Activated T-helper 2 cell treated with anti-CD3 and anti-CD28 coated beads, Interferon-gamma antibody, Interleukin-2, Interleukin-4, amounts not matched to agents 10 μg/mL and 5 μg/mL and 100 μg/mL, durations not matched to agents 14 hours and 24 hours and 36 hours (primary cell): ENCODE data around the gene PER2. TPM values are rescaled to one million over a fixed set of nuclear protein-coding genes. Genes with fewer than 3 reads are reported as not detected.

ENCODE experiments used
- DNase-seq: peaks from one replicate; pipeline ENCODE4 v3.0.0; 2021; ENCODE audit warnings: low spot score
- H3K27ac Mint-ChIP-seq: one replicate; pipeline ENCODE4 v1.8.0; 2021; ENCODE audit warnings: mixed read lengths
- H3K27me3 Mint-ChIP-seq: one replicate; pipeline ENCODE4 v1.8.0; 2021; ENCODE audit warnings: low read depth, mixed read lengths
- H3K36me3 Mint-ChIP-seq: one replicate; pipeline ENCODE4 v1.8.0; 2021; ENCODE audit warnings: low read depth, mixed read lengths
- H3K4me1 Mint-ChIP-seq: one replicate; pipeline ENCODE4 v1.8.0; 2021; ENCODE audit warnings: low read depth, mixed read lengths
- H3K4me3 Mint-ChIP-seq: one replicate; pipeline ENCODE4 v1.8.0; 2021; ENCODE audit warnings: low read depth, mild to moderate bottlenecking, moderate library complexity, mixed read lengths
- H3K9me3 Mint-ChIP-seq: one replicate; pipeline ENCODE4 v1.8.0; 2021; ENCODE audit warnings: mixed read lengths
- intact Hi-C: fragments of 100-400 bp; cut with micrococcal nuclease; formaldehyde crosslinking; loops from one replicate; pipeline ENCODE4 v1.15.1; 2023
- total RNA-seq: library from RNA; stranded (reverse); gene quantifications from 2 replicates; pipeline ENCODE4 v1.2.3, GENCODE V29; 2022

The PER2 gene
- total RNA-seq, 1 donor from 2014 or later: 19.1 TPM

GRCh38 chr2:238203094-238203972 is 85.1 kb downstream of the PER2 start, which contains the start of gene ILKAP:
Gene ILKAP, minus strand, starts transcription at chr2:238203695. Its CDS starts 142 bp downstream, at chr2:238203553.
- DNase-seq: peak; percentile 85
- peaks cover 12% of the 10 kb centered on the region for H3K36me3 Mint-ChIP-seq
- peak within 1 kb of the TSS; percentile 81 for H3K27ac Mint-ChIP-seq
- H3K9me3 Mint-ChIP-seq: no peaks in the 10 kb centered on the region
- H3K4me1 Mint-ChIP-seq: peaks cover 26% of the 10 kb centered on the region
- H3K4me3 Mint-ChIP-seq: peak within 1 kb of the TSS; percentile 84
- intact Hi-C loops: loop anchor here (2.0 kb wide), 2 partner anchors 37 to 237 kb away; partner anchors contain the start of genes HES6 and UBE2F
- H3K27me3 Mint-ChIP-seq: no peaks in the 10 kb centered on the region

- H3K9me3 Mint-ChIP-seq: no peaks in the 10 kb centered on the region
- no peak for DNase-seq
- H3K36me3 Mint-ChIP-seq: peaks cover 16% of the 10 kb centered on the region
- H3K4me3 Mint-ChIP-seq: peak overlapping the region; percentile 84
- peak overlapping the region; percentile 79 for H3K27ac Mint-ChIP-seq
- H3K27me3 Mint-ChIP-seq: no peaks in the 10 kb centered on the region
- intact Hi-C loops: loop anchor here (2.0 kb wide), 2 partner anchors 38 to 236 kb away; partner anchors contain the start of genes HES6 and UBE2F
- peaks cover 30% of the 10 kb centered on the region for H3K4me1 Mint-ChIP-seq
Measured at GRCh38 chr2:238202326-238203093, 85.9 kb downstream of the PER2 start.

Other genes starting within 250 kb of the PER2 start
- 98.6 and 102 TPM in 2 replicates for gene SCLY, start 227.6 kb downstream of the PER2 start, total RNA-seq
- 0.07 and 0.14 TPM in 2 replicates for gene ESPNL, start 188.3 kb downstream of the PER2 start, total RNA-seq
- not detected in 2 replicates for gene KLHL30, start 149.9 kb downstream of the PER2 start, total RNA-seq
- gene ERFE, start 129.6 kb downstream of the PER2 start, total RNA-seq: 0.46 and 1.1 TPM in 2 replicates
- 67.1 and 71.3 TPM in 2 replicates for gene ILKAP, start 84.9 kb downstream of the PER2 start, total RNA-seq
- gene HES6, start 48.6 kb downstream of the PER2 start, total RNA-seq: 10.2 and 10.8 TPM in 2 replicates
- gene TRAF3IP1, start 31.9 kb upstream of the PER2 start, total RNA-seq: 13.9 and 14.4 TPM in 2 replicates
- 36.3 and 37.4 TPM in 2 replicates for gene ASB1, start 138.3 kb upstream of the PER2 start, total RNA-seq